HG03520 (cell line): Measurements from ENCODE around the gene PRR19.
"Not testable (repeated sequence)": the region's sequence is repeated elsewhere in the genome, so short reads cannot be mapped to it uniquely, and the experiment has no call there.

ENCODE experiments used
- ATAC-seq: cut with Tn5 transposase; IDR thresholded peaks from one replicate; pipeline ENCODE4 v1.9.1; 2021; ENCODE audit warnings: mild to moderate bottlenecking, moderate library complexity; ENCODE audit not compliant: unreplicated experiment

PRR19 gene

GRCh38 chr19:42323852-42324654 is 22.1 kb downstream of the PRR19 start:
- no peak for ATAC-seq

GRCh38 chr19:42324655-42325307 is 22.8 kb downstream of the PRR19 start:
- ATAC-seq: no peak

DNA sequence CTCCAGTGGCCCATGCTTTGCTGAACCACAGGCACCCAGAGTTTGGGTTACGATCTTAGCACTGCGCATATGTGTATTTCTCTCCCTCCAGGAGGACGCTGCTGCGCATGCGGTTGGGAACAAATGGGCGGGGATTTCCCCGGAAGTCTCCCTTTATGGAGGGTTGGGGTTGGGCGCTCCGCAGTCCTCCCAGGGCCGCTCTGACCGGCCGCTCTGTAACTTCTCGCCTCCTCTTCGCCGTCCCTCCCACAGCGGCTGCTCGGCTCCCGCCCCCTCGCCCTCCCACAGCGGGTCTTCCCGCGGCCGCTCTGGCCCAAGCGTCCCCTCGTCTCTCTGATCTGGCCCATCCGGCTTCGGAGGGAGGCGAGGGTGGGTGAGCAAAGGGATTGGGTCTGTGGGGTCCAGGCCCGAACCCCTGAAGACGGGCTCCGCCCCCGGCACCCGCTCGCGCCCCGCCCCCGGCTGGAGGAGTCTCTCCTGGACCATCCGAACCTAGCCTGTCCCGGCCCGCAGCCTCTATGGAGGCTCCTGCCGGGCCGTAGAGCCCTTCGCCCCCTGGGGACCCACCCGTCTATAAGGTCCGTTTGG is 23.5 kb downstream of the PRR19 start, which contains the start of gene MEGF8:
Gene MEGF8 (plus strand): TSS at position 328 of the 588 bp plus-strand sequence. CDS start 609 bp downstream, outside the sequence.
- peak; percentile 88 for ATAC-seq

GRCh38 chr19:42325896-42326771 is 24.2 kb downstream of the PRR19 start:
- no peak for ATAC-seq

DNA sequence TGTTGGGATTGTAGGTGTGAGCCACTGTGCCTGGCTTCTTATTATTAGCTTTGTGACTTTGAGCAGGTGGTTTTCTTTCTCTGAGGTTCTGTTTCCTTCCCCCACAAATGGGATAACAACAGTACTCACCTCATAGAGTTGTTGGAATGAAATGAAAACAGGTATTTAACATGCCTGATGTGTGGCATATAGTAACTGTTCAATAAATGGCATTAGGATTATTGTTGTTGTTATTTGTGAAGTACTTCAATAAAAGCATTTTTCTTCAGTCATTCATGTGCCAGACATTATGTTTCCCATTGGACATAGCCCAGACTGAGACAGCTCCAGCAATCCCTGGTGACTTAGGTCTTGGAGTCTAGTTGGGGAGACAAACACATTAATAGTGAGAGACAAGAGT is 25.0 kb downstream of the PRR19 start:
- no peak for ATAC-seq

GRCh38 chr19:42327381-42327780 is 25.4 kb downstream of the PRR19 start:
- no peak for ATAC-seq

- ATAC-seq: no peak
These were observed 26.2 kb downstream of the PRR19 start for GRCh38 chr19:42328106-42328505.

- ATAC-seq: no peak
These were observed 26.9 kb downstream of the PRR19 start for GRCh38 chr19:42328854-42329253.

GRCh38 chr19:42330241-42330711 is 28.3 kb downstream of the PRR19 start:
- ATAC-seq: no peak

DNA sequence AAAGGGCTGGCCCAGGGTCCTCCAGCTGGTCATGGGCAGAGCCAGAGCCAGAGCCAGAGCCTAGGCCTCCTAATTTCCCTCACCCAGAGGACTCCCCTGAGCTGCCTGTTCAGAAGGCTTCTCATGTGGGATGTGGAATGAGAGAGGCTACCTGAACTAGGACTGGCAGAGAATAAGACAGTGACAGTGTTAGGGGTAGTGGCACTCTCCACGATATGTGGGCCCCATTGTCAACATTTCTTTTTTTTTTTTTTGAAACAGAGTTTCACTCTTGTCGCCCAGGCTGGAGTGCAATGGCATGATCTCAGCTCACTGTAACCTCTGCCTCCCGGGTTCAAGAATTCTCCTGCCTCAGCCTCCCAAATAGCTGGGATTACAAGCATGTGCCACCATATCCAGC is 29.4 kb downstream of the PRR19 start:
- not testable (repeated sequence) for ATAC-seq

DNA sequence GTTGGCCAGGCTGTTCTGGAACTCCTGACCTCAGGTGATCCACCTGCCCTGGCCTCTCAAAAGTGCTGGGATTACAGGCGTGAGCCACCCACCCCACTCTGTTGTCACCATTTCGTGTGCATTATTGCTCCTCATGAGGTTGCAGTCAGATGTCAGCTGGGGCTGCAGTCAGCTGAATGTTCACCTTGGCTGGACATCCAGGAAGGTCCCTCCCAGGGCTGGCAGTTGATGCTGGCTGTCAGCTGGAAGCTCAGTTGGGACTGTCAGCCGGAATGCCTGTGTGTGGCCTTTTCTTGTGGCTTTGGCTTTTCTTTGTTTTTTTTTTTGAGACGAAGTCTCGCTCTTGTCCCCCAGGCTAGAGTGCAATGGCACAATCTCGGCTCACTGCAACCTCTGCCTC is 30.1 kb downstream of the PRR19 start:
- ATAC-seq: no peak

DNA sequence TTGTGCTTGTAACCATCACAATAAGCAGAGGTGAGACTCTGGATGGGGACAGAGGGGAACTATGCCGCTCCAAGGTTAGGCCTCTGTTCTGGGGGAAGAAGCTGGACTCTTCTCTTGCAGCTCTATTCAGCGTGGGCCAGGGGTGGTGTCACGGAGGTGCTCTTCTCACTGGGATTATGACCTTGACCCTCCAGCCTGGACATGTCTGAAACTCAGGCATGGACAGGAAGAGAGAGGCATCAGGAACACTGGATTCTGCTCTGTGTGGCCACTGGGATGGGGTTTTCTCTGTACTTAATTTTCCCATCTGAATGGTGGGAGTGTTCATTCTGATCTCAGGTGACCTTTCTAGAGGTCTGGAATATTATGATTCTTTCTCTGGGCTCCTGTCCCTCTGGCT is 31.1 kb downstream of the PRR19 start:
- no peak for ATAC-seq

- ATAC-seq: no peak
These were observed 32.2 kb downstream of the PRR19 start for GRCh38 chr19:42333975-42334696.

DNA sequence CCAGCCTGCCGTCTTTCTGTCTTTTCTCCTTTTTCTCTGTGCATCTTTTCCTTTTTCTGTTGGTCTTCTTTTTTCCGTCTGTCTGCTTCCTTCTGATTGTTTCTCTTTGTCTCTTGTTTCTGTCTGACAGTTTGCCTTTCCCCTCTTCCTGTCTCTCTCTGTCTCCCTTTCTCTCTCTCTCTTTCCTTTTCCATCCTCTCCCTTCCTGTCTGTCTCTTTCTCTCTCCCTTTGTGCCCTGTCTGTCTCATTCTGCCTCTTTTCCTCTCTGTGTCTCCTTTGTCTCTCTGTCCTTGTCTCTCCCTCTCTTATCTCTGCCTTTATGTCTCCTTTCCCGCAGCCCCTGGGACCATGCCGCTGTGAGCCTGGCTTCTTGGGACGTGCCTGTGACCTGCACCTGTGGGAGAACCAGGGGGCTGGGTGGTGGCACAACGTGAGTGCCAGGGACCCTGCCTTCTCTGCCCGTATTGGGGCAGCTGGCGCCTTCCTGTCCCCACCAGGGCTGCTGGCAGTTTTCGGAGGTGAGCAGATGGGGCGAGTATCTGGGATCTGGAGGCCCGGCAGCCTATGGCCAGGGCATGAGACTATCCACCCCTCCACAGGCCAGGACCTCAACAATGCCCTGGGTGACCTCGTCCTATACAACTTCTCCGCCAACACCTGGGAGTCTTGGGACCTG is 32.9 kb downstream of the PRR19 start:
- ATAC-seq: no peak

DNA sequence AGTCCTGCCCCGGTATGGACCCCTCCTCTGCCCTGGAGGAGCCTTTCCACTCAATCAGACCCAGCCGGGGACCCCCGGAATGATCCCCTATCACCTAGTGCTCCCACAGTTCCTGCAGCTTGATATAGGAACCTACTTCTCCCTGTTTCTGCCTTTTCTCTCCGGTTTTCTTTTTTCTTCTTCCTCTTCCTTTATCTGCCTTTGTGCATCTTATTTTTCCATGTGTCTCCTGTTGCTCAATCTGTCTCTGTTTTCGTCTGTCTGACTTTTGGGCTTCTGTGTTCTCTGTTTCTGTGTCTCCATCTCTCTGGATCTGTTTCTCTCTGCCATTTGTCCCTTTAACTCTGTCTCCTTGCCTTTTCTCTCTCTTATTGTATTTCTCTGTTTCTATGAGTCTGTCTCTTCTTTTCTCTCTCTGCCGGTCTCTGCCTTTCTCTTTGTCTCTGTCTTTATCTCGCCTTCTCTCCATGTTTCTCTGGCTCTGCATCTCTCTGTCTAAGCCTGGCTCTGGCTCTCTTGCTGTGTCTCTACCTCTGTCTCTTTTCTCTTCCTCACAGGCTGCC is 33.5 kb downstream of the PRR19 start:
- no peak for ATAC-seq

- no peak for ATAC-seq
These were observed 34.0 kb downstream of the PRR19 start for GRCh38 chr19:42335971-42336370.

DNA sequence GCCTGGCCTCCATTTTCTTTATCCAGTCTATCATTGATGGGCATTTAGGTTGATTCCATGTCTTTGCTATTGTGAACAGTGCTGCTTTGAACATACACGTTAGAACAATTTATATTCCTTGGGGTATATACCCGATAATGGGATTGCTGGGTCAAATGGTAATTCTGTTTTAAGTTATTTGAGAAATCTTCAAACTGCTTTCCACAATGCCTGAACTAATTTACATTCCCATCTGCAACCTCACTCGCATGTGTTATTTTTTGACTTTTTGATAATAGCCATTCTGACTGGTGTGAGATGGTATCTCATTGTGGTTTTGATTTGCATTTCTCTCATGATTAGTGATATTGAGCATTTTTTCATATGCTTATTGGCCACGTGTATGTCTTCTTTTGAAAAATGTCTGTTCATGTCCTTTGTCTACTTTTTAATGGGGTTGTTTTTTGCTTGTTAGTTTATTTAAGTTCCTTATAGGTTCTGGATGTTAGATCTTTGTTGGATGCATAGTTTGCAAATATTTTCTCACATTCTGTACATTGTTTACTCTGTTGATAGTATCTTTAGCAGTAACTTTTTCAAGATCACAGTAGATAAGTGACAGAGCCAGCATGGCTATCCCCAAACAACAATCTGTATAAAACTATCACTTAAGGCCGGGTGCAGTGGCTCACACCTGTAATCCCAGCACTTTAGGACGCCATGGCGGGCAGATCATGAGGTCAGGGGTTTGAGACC is 37.4 kb downstream of the PRR19 start:
- ATAC-seq: not testable (repeated sequence)

DNA sequence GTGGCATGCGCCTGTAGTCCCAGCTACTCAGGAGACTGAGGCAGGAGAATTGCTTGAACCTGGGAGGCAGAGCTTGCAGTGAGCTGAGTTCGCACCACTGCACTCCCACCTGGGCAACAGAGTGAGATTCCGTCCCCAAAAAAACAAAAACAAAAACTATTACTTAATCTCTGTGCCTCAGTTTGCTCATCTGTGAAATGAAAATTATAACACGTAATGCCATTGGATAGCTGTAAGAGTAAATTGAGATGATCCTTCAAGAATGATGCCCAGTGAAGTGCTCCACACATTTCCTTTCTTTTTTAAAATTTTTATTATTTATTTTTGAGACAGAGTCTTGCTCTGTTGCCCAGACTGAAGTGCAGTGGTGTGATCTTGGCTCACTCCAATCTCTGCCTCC is 38.0 kb downstream of the PRR19 start:
- ATAC-seq: not testable (repeated sequence)
